GM10847 (cell line): ENCODE data around the gene LCE3C.

Source experiments
- POLR2A ChIP-seq: IDR thresholded peaks from 2 replicates; pipeline ENCODE4 v1.6.1; 2011; ENCODE audit not compliant: insufficient read length; ENCODE audit errors: extremely low read depth

Gene LCE3C

GRCh38 chr1:152643945-152644344 lies 43.9 kb downstream of the LCE3C start:
- TF ChIP-seq POLR2A = no peak

GRCh38 chr1:152645146-152645545 lies 45.1 kb downstream of the LCE3C start:
- TF ChIP-seq POLR2A = no peak

GRCh38 chr1:152646656-152647055 lies 46.6 kb downstream of the LCE3C start:
- TF ChIP-seq POLR2A = no peak
